ENCODE data around the gene ITPR3. TPM values are rescaled to one million over a fixed set of nuclear protein-coding genes. Genes with fewer than 3 reads are reported as not detected.

The ITPR3 gene
- polyA plus RNA-seq, 1 donor (not counting 4 experiments of a cell fraction or from before 2014, with no cell fraction given) = 43.3 TPM

DNA sequence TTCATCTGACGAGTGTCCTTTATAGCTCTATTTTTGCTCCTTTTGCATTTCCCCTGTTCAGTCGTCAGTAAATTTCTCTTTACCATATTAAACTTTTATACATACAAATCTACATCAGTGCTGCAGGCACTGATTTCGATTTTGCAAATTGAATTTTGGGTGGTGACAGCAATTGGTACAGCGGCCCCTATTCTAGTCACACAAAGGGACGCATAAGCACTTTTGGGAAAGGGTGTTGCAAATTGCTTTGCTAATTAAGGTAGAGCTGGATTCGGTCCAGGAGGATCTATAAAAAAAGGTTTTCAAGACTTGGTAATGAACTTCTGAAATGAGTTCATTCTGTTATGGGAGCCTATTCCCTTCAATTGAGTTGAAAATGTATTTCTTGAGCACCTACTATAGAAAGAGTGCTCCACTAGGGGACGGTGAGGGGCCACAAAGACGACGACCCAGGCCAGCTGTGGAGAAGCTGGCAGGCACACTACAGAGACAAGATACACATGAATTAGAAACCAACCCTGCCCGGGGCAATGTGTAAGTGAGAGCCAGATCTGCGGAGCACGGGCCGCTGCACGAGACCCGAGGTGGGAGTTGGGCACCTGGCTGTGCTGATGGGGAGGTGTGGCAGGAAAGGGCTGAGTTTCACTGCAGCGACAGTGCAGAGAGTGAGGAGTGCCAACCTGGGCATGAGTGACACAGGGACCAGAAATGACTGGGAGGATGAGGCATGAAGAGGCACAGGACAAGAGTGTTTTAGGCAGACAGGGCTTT, 85.0 kb downstream of the ITPR3 start:
- dilution Hi-C loops (cut with MboI; ENCODE audit: extremely low pct_ligation_motif_present, low sequenced_read_pairs) = no loop called here

DNA sequence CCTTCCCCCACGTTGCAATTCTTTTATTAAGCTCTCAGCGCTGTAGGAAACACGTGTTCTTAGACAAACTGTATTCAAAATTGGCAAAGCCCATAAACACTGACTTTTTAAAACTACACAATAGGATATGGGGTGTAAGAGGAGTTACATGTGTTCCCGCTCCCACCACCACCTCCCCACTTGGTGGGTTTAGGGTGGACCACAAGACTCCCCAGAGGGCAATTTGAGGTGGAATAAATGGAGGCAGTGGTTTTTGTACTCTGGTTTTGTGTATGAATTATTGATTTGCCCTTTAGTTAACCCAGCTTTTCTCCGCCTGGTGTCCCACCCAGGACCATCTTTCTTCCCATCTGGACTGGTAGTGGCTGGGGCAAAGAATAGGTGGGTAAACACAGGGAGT, 86.6 kb downstream of the ITPR3 start:
- dilution Hi-C loops (cut with MboI; ENCODE audit: extremely low pct_ligation_motif_present, low sequenced_read_pairs) = no loop called here
- H3K9ac ChIP-seq (ENCODE audit: control insufficient read depth, extremely low read depth, insufficient read depth, low read length) = no peak overlapping the region
- H3K79me2 ChIP-seq (ENCODE audit: control insufficient read depth, insufficient read depth, low read length) = peaks cover 16% of the 10 kb centered on the region
- no peaks in the 10 kb centered on the region for H4K20me1 ChIP-seq (ENCODE audit: control insufficient read depth, extremely low read depth, insufficient read depth, low read length)
- no peak overlapping the region for H3K4me2 ChIP-seq (ENCODE audit: control insufficient read depth, extremely low read depth, insufficient read depth, low read depth, low read length)
- H3K27me3 ChIP-seq (ENCODE audit: control insufficient read depth, extremely low read depth, insufficient read depth, low read length) = no peaks in the 10 kb centered on the region
- FAIRE-seq (no peak), DNase-seq (ENCODE audit: low read depth, low spot score) (no peak)
- H3K27ac ChIP-seq (ENCODE audit: control insufficient read depth, insufficient read depth, low read length) = no peak overlapping the region
- TF ChIP-seq, protein P1, sequence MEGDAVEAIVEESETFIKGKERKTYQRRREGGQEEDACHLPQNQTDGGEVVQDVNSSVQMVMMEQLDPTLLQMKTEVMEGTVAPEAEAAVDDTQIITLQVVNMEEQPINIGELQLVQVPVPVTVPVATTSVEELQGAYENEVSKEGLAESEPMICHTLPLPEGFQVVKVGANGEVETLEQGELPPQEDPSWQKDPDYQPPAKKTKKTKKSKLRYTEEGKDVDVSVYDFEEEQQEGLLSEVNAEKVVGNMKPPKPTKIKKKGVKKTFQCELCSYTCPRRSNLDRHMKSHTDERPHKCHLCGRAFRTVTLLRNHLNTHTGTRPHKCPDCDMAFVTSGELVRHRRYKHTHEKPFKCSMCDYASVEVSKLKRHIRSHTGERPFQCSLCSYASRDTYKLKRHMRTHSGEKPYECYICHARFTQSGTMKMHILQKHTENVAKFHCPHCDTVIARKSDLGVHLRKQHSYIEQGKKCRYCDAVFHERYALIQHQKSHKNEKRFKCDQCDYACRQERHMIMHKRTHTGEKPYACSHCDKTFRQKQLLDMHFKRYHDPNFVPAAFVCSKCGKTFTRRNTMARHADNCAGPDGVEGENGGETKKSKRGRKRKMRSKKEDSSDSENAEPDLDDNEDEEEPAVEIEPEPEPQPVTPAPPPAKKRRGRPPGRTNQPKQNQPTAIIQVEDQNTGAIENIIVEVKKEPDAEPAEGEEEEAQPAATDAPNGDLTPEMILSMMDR (optimal IDR thresholded peaks at IDR 0.05 in 1 of 3, IDR thresholded peaks at IDR 0.05 in 1 of 3, conservative IDR thresholded peaks at IDR 0.05 in 1 of 3; ENCODE audit: extremely low read depth in 1 of 3, insufficient read depth in 2 of 3, low read length in 3 of 3) = no peak
- TF ChIP-seq EZH2 (IDR thresholded peaks at IDR 0.05; ENCODE audit: low read length) = no peak
- no peak overlapping the region for H3K4me3 ChIP-seq (ENCODE audit: control insufficient read depth in 2 of 3, extremely low read depth in 1 of 3, insufficient read depth in 2 of 3, low read depth in 1 of 3, low read length in 3 of 3)
- peaks cover 11 to 42% of the 10 kb centered on the region in 2 experiments for H3K36me3 ChIP-seq (ENCODE audit: control insufficient read depth in 2 of 2, extremely low read depth in 1 of 2, insufficient read depth in 2 of 2, low read length in 2 of 2)
- H3K4me1 ChIP-seq (ENCODE audit: control insufficient read depth, extremely low read depth, insufficient read depth, low read length) = peaks cover 34% of the 10 kb centered on the region
- no peaks in the 10 kb centered on the region for H3K9me3 ChIP-seq (ENCODE audit: control insufficient read depth, low read depth, low read length)
- H2AFZ ChIP-seq (ENCODE audit: control insufficient read depth, low read length) = no peak overlapping the region
- H3K9me1 ChIP-seq (ENCODE audit: control insufficient read depth, extremely low read depth, insufficient read depth, low read length) = peaks cover 2% of the 10 kb centered on the region

More for the DNA sequence above, 85.0 kb downstream of the ITPR3 start:
- FAIRE-seq (no peak), DNase-seq (ENCODE audit: low read depth, low spot score) (no peak)
- Histone ChIP-seq H3K4me3 (ENCODE audit: control insufficient read depth in 2 of 3, extremely low read depth in 1 of 3, insufficient read depth in 2 of 3, low read depth in 1 of 3, low read length in 3 of 3) (no peak overlapping the region), H3K4me1 (ENCODE audit: control insufficient read depth, extremely low read depth, insufficient read depth, low read length) (peaks cover 30% of the 10 kb centered on the region), H3K27me3 (ENCODE audit: control insufficient read depth, extremely low read depth, insufficient read depth, low read length) (no peaks in the 10 kb centered on the region), H3K36me3 (ENCODE audit: control insufficient read depth in 2 of 2, extremely low read depth in 1 of 2, insufficient read depth in 2 of 2, low read length in 2 of 2) (peaks cover 11 to 42% of the 10 kb centered on the region in 2 experiments), H2AFZ (ENCODE audit: control insufficient read depth, low read length) (no peak overlapping the region), H3K27ac (ENCODE audit: control insufficient read depth, insufficient read depth, low read length) (no peak overlapping the region), H3K79me2 (ENCODE audit: control insufficient read depth, insufficient read depth, low read length) (peaks cover 16% of the 10 kb centered on the region), H3K9me1 (ENCODE audit: control insufficient read depth, extremely low read depth, insufficient read depth, low read length) (peaks cover 2% of the 10 kb centered on the region), H3K9me3 (ENCODE audit: control insufficient read depth, low read depth, low read length) (no peaks in the 10 kb centered on the region), H3K9ac (ENCODE audit: control insufficient read depth, extremely low read depth, insufficient read depth, low read length) (no peak overlapping the region), H4K20me1 (ENCODE audit: control insufficient read depth, extremely low read depth, insufficient read depth, low read length) (no peaks in the 10 kb centered on the region), H3K4me2 (ENCODE audit: control insufficient read depth, extremely low read depth, insufficient read depth, low read depth, low read length) (no peak overlapping the region)
- TF ChIP-seq EZH2 (IDR thresholded peaks at IDR 0.05; ENCODE audit: low read length) = no peak
- TF ChIP-seq, protein P1 (optimal IDR thresholded peaks at IDR 0.05 in 1 of 3, IDR thresholded peaks at IDR 0.05 in 1 of 3, conservative IDR thresholded peaks at IDR 0.05 in 1 of 3; ENCODE audit: extremely low read depth in 1 of 3, insufficient read depth in 2 of 3, low read length in 3 of 3) = no peak

Data from keratinocyte (primary cell).